Measurements from ENCODE around the gene TGFBR2.

- TF ChIP-seq EZH2 (IDR thresholded peaks at IDR 0.05; ENCODE audit: insufficient read depth, poor library complexity, severe bottlenecking): no peak
- no peak for TF ChIP-seq EZH2phosphoT487 (IDR thresholded peaks at IDR 0.05; ENCODE audit: insufficient read depth, low read depth)
Observed at GRCh38 chr3:30596152-30596551, 10.2 kb upstream of the TGFBR2 start.
